GM13976 (cell line): ENCODE data around the gene METTL1.
A peak's percentile ranks its signal among the peaks of the same experiment; 100 is the strongest.

ENCODE experiments used
- DNase-seq: peaks from one replicate; pipeline ENCODE4 v3.0.0; 2012; ENCODE audit warnings: low spot score
- in situ Hi-C: fragments of 300-500 bp; cut with MboI; formaldehyde crosslinking; loops from one replicate; pipeline ENCODE4 v1.12.0; 2022; ENCODE audit warnings: low sequenced_read_pairs, mixed read lengths, inconsistent platforms; ENCODE audit not compliant: unreplicated experiment
- TF ChIP-seq, protein P1 (sequence below): IDR thresholded peaks from 2 replicates; pipeline ENCODE4 v1.5.1; 2012; ENCODE audit warnings: borderline replicate concordance, mild to moderate bottlenecking; ENCODE audit not compliant: insufficient read depth; ENCODE audit errors: extremely low read depth, missing control alignments, control extremely low read depth

METTL1 gene

DNA sequence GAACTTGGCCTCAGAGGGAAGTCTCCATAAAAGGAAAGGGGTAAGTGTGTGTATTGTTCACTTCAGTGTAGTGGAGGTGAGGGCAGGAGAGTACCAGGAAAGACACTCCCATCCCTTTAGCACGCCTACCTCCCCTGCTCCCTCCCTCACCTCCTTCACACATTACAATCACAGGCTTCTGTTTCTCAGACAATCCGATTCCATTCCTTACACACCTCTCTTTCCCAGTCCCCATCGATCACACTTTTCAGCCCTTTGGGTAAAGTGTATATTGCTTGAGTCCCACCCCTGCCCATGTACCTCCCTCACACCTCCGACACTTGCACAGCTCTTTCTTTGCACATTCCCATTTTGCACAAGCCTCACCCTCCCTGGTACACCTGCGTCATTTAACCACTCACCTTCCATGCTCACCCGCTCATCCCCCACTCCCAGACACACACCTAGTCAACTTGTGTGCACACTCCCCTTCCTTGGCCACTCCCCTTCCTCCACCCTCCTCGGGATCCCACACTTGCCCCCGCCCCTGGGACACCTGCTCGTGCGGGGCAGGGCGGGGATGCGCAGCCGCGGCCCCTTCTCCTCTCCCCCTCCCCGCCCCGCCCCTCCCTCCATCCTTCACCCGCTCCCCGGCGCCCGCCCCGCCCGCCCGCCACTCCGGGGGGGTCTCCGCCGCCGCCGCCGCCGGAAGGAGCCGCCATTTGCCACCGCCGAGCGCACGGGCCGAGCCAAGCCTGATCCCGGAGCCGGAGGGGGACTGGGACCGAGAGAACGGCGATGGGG, 17.3 kb downstream of the METTL1 start, which contains the start of gene MARCHF9:
Gene MARCHF9, plus strand, starts transcription at position 693 of the 783 bp plus-strand sequence. CDS start 426 bp downstream, outside the sequence.
- TF ChIP-seq, protein P1, sequence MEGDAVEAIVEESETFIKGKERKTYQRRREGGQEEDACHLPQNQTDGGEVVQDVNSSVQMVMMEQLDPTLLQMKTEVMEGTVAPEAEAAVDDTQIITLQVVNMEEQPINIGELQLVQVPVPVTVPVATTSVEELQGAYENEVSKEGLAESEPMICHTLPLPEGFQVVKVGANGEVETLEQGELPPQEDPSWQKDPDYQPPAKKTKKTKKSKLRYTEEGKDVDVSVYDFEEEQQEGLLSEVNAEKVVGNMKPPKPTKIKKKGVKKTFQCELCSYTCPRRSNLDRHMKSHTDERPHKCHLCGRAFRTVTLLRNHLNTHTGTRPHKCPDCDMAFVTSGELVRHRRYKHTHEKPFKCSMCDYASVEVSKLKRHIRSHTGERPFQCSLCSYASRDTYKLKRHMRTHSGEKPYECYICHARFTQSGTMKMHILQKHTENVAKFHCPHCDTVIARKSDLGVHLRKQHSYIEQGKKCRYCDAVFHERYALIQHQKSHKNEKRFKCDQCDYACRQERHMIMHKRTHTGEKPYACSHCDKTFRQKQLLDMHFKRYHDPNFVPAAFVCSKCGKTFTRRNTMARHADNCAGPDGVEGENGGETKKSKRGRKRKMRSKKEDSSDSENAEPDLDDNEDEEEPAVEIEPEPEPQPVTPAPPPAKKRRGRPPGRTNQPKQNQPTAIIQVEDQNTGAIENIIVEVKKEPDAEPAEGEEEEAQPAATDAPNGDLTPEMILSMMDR, result no peak
- peak; percentile 88 for DNase-seq
- in situ Hi-C loops, result no loop called here

DNA sequence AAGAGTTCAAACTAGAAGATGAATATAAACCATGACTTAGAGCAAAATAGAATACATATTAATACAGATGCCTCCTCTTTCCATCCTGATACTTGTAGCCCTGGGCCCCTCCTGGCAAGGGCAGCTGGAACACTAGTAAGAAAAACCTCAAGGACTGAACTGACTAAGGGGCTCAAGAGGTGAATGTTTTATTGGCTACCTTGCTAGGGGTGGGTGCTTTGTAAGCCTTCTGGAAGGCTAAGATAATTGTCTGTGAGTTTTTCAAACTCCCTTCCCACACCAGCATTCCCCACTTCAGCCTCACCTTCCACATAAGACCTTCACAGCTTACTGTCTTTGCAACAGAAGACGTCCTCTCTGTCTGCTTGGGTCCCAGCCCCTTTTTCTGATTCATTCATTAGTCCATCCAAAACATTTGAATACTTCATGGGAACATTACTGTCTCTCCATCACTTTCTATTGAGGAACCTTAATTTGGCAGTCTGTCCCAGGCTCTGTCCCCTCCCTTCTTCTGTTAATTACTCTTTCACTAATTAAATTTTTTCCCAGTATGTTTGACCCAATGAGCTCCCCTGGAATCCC, 18.1 kb downstream of the METTL1 start:
- DNase-seq, result no peak
- in situ Hi-C loops, result no loop called here
- TF ChIP-seq, protein P1, result no peak

DNA sequence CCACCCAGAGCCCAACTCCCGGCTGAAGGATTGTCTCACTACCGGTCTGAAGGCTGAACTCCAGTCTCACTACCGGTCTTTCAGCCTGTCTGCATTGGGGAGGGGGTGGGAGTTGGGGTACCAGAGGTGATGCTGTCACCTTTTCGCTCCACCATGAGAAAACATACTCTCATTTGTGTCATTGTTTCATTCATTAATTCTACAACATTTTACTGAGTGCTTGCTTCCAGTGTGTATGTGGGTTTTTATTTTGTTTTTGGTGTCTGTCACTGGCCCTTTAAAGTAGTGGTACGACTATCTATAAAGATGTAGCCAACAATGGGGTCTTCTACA, 19.3 kb downstream of the METTL1 start:
- TF ChIP-seq, protein P1, result no peak
- DNase-seq, result no peak
- in situ Hi-C loops, result no loop called here

DNA sequence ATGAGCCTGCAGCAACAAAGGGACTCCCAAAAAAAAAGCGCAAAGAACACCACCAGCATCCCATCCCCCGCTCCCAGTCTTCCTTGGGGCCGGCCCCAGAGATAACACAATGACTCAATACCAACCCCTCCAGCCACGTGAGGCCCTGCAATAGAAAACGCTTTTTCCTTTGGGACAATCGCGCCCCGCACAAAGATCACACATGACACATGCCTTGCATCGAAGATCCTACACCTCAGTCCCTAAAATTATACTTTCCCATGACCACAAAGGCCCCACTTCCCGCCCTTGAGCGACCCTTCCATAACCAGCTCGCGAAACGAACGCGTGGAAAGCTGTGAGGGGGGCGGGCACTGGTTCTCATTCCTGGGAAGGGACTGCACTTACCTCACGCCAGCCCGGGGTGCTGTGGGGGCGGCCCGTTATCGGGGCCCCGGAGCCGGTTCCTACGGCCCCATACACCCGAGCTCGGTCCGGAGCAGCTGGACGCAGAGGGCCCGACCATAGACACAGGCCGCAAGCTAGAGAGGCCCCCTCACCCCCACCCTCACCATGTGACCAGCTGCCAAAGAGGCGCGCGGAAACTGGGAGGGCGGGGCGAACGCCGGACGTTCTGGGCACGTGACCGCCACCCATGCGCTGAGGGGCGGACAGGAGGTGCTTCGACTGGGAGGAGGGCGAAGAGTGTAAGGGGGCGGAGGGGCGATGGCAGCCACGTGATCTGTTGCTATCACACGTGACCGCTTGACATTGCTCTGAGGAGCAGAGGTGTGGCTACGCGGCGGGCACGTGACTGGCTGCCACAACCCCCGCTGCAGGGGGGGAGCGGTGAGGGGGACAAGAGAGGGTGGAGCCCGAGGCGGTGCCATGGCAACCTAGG, 19.9 kb downstream of the METTL1 start, which contains the start of gene CDK4:
Gene CDK4, minus strand, starts transcription at position 523 of the 880 bp plus-strand sequence. CDS start 593 bp downstream, outside the sequence.
- in situ Hi-C loops, result no loop called here
- TF ChIP-seq, protein P1, result no peak
- peak; percentile 98 for DNase-seq

DNA sequence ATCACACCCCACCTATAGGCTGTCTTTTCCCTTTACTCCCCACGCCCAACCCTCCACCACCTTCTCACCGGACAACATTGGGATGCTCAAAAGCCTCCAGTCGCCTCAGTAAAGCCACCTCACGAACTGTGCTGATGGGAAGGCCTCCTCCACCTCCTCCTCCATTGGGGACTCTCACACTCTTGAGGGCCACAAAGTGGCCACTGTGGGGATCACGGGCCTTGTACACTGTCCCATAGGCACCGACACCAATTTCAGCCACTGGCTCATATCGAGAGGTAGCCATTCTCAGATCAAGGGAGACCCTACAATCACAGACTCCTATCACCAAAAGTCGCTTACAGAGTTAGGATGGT, 20.5 kb downstream of the METTL1 start:
- DNase-seq, result no peak
- in situ Hi-C loops, result no loop called here
- TF ChIP-seq, protein P1, result no peak
